Testis (tissue), 3 donors: ENCODE results near the gene PCDHGA8. TPM values are rescaled to one million over a fixed set of nuclear protein-coding genes. Genes with fewer than 3 reads are reported as not detected.
"Not testable (repeated sequence)": the region's sequence is repeated elsewhere in the genome, so short reads cannot be mapped to it uniquely, and the experiment has no call there.

Source experiments
- DNase-seq: peaks from one replicate; pipeline ENCODE4 v3.0.0-alpha.2; 2019
- H3K27ac ChIP-seq, 2 donors: fragments of 200-600 bp; sonication (generic); one replicate each; pipeline ENCODE4 v1.5.1; 2019
- H3K27me3 ChIP-seq: fragments of 200-600 bp; sonication (generic); one replicate; pipeline ENCODE4 v1.5.1; 2019
- H3K36me3 ChIP-seq: fragments of 200-600 bp; sonication (generic); one replicate; pipeline ENCODE4 v1.5.1; 2017; ENCODE audit warnings: low read depth; ENCODE audit errors: missing control alignments
- H3K4me1 ChIP-seq: fragments of 200-600 bp; sonication (generic); one replicate; pipeline ENCODE4 v1.5.1; 2019
- H3K4me3 ChIP-seq, 2 donors: fragments of 200-600 bp; sonication (generic); one replicate each; pipeline ENCODE4 v1.5.1; 2017 to 2019
- H3K9me3 ChIP-seq: fragments of 200-600 bp; sonication (generic); one replicate; pipeline ENCODE4 v1.5.1; 2017
- POLR2A ChIP-seq: fragments of 450-650 bp; IDR thresholded peaks from one replicate; pipeline ENCODE4 v1.6.1; 2017; ENCODE audit warnings: antibody characterized with exemption, mild to moderate bottlenecking, moderate library complexity
- WGBS, 2 donors: methylation state at CpG; one replicate each; pipeline ENCODE4 v1.1.5; 2018; 5-methylcytosine and 5-hydroxymethylcytosine counted together
- intact Hi-C: fragments of 100-400 bp; cut with DNase I; formaldehyde crosslinking; loops from one replicate; pipeline ENCODE4 v1.15.1; 2023; ENCODE audit warnings: low total_unique reads
- polyA plus RNA-seq: library from polyadenylated mRNA; stranded (reverse); fragments of 350-450 nt; fragmentation: Illumina TruSeq; extraction: RNeasy Lipid Tissue Mini Kit (QIAGEN cat#74804); gene quantifications from one replicate; pipeline ENCODE4 v1.2.3, GENCODE V29; 2014; ENCODE audit warnings: low read depth, low replicate concordance; ENCODE audit not compliant: insufficient read depth
- total RNA-seq, 2 donors: library from RNA; depleted of rRNA; stranded (reverse); fragments of >200 nt; gene quantifications; one replicate each; pipeline ENCODE4 v1.2.3, GENCODE V29; 2016
- TF ChIP-seq, protein P1 (sequence below), 3 experiments: fragments of 450-650 bp in 2 of 3; fragments of 200-600 bp in 1 of 3; sonication (generic) in 1 of 3; IDR thresholded peaks; one replicate each; pipeline ENCODE4 v1.5.1; 2016 to 2019; ENCODE audit warnings: antibody characterized with exemption in 3 of 3, mild to moderate bottlenecking in 2 of 3, moderate library complexity in 1 of 3

PCDHGA8 gene
- total and polyA plus RNA-seq, 3 donors from 2014 or later, result 0.15 to 8.2 (median 8.2) TPM

DNA sequence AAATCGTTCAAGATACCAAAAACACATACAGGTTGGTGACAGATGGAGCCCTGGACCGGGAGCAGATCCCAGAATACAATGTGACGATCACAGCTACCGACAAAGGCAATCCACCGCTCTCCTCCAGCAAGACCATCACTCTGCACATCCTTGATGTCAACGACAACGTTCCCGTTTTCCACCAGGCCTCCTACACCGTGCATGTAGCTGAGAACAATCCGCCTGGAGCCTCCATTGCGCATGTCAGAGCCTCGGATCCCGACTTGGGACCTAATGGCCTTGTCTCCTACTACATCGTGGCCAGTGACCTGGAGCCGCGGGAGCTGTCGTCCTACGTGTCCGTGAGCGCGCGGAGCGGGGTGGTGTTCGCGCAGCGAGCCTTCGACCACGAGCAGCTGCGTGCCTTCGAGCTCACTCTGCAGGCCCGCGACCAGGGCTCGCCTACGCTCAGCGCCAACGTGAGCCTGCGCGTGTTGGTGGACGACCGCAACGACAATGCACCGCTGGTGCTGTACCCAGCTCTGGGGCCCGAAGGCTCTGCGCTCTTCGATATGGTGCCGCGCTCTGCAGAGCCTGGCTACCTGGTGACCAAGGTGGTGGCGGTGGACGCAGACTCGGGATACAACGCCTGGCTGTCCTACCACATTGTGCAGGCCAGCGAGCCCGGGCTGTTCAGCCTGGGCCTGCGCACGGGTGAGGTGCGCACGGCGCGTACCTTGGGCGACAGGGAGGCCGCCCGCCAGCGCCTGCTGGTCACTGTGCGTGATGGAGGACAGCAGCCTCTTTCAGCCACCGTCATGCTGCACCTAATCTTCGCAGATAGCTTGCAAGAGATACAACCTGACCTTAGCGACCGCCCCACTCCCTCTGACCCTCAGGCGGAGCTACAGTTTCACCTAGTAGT is 20.6 kb upstream of the PCDHGA8 start:
- no peak for DNase-seq
- no peak for TF ChIP-seq POLR2A
- TF ChIP-seq, protein P1, sequence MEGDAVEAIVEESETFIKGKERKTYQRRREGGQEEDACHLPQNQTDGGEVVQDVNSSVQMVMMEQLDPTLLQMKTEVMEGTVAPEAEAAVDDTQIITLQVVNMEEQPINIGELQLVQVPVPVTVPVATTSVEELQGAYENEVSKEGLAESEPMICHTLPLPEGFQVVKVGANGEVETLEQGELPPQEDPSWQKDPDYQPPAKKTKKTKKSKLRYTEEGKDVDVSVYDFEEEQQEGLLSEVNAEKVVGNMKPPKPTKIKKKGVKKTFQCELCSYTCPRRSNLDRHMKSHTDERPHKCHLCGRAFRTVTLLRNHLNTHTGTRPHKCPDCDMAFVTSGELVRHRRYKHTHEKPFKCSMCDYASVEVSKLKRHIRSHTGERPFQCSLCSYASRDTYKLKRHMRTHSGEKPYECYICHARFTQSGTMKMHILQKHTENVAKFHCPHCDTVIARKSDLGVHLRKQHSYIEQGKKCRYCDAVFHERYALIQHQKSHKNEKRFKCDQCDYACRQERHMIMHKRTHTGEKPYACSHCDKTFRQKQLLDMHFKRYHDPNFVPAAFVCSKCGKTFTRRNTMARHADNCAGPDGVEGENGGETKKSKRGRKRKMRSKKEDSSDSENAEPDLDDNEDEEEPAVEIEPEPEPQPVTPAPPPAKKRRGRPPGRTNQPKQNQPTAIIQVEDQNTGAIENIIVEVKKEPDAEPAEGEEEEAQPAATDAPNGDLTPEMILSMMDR (IDR thresholded peaks at IDR 0.05), result no peak
- Histone ChIP-seq H3K4me3 (no peak overlapping the region), H3K36me3 (no peaks in the 10 kb centered on the region), H3K27me3 (no peaks in the 10 kb centered on the region), H3K4me1 (no peaks in the 10 kb centered on the region), H3K27ac (no peak overlapping the region), H3K9me3 (no peaks in the 10 kb centered on the region)
- 18 to 23% methylated on average over 48 to 69 of the region's 69 CpGs for WGBS, 2 donors
- intact Hi-C loops, result no loop called here

DNA sequence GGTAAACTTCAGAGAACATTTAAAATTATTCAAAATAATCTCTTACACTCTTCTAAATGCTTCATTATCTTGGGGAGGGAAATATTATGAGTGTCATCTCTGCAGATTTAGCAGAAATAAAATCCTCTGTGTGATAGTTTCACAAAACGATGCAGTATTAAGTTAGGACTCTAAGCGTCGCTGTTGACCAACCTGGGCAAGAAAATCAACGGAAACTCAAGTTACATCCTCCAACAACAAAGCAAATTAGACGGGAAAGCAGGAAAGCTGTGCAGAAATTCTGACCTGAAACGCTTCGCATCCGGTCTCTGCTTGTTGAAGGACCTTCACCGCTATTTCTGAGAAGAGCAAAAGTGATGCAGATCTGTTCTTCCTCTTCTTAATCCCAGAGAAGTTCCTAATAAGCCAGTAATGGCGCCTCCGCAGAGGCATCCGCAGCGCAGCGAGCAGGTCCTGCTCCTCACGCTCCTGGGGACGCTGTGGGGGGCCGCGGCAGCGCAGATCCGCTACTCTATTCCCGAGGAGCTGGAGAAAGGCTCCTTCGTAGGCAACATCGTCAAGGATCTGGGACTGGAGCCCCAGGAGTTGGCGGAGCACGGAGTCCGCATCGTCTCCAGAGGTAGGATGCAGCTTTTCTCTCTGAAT is 18.6 kb upstream of the PCDHGA8 start, which contains the start of gene PCDHGA6:
TSS of gene PCDHGA6 (plus strand) at position 219 of the 645 bp plus-strand sequence. CDS start at position 412, 193 bp downstream.
- Histone ChIP-seq H3K4me1 (no peaks in the 10 kb centered on the region), H3K36me3 (no peaks in the 10 kb centered on the region), H3K4me3 (no peak within 1 kb of the TSS), H3K9me3 (no peaks in the 10 kb centered on the region), H3K27ac (no peak within 1 kb of the TSS), H3K27me3 (no peaks in the 10 kb centered on the region)
- WGBS, 2 donors, result 9 to 12% methylated on average over 23 to 27 of the region's 27 CpGs
- TF ChIP-seq, protein P1 (IDR thresholded peaks at IDR 0.05), result peak in 2 of 3 experiments; percentile 18 to 19
- TF ChIP-seq POLR2A, result no peak
- intact Hi-C loops, result no loop called here
- DNase-seq, result no peak

- Histone ChIP-seq H3K9me3 (no peaks in the 10 kb centered on the region), H3K27ac (no peak overlapping the region), H3K36me3 (no peaks in the 10 kb centered on the region), H3K4me3 (no peak overlapping the region), H3K27me3 (no peaks in the 10 kb centered on the region), H3K4me1 (no peaks in the 10 kb centered on the region)
- no peak for TF ChIP-seq POLR2A
- TF ChIP-seq, protein P1 (IDR thresholded peaks at IDR 0.05), result no peak
- DNase-seq, result no peak
- intact Hi-C loops, result no loop called here
- WGBS, 2 donors, result 48% methylated on average over 12 to 14 of the region's 14 CpGs
These were observed 17.8 kb upstream of the PCDHGA8 start for GRCh38 chr5:141374627-141375026.

GRCh38 chr5:141375444-141376155 is 16.8 kb upstream of the PCDHGA8 start:
- DNase-seq, result peak; percentile 65
- intact Hi-C loops, H3K27me3 ChIP-seq, H3K36me3 ChIP-seq, H3K4me1 ChIP-seq, H3K9me3 ChIP-seq, H3K27ac ChIP-seq, H3K4me3 ChIP-seq: not testable (repeated sequence)
- WGBS, 2 donors, result 44% methylated on average over 38 of the region's 48 CpGs; no CpG with 5 or more reads in 1 of the 2 donors
